KOPT-K1 (cell line): ENCODE measurements around the gene TNRC6C.
"Not testable (repeated sequence)": the region's sequence is repeated elsewhere in the genome, so short reads cannot be mapped to it uniquely, and the experiment has no call there.

ENCODE experiments used
- H3K27ac ChIP-seq: fragments of 200-600 bp; sonication (generic); 2 replicates; pipeline ENCODE4 v1.5.1; 2016; ENCODE audit warnings: antibody characterized with exemption, mild to moderate bottlenecking, low read depth, low read length; ENCODE audit not compliant: poor library complexity, severe bottlenecking
- H3K36me3 ChIP-seq: fragments of 200-600 bp; sonication (generic); 2 replicates; pipeline ENCODE4 v1.5.1; 2017; ENCODE audit warnings: antibody characterized with exemption, mild to moderate bottlenecking, low read length, moderate library complexity; ENCODE audit not compliant: insufficient read depth
- H3K9me3 ChIP-seq: fragments of 200-600 bp; sonication (generic); 2 replicates; pipeline ENCODE4 v1.5.1; 2017; ENCODE audit warnings: antibody characterized with exemption, low read length, mild to moderate bottlenecking; ENCODE audit not compliant: insufficient read depth, poor library complexity, severe bottlenecking

Gene TNRC6C

GRCh38 chr17:77926981-77927380 lies 31.5 kb upstream of the TNRC6C start:
- no peak overlapping the region for H3K27ac ChIP-seq
- H3K36me3 ChIP-seq, result no peaks in the 10 kb centered on the region

GRCh38 chr17:77927777-77928518 lies 30.6 kb upstream of the TNRC6C start:
- H3K36me3 ChIP-seq, result no peaks in the 10 kb centered on the region
- peak overlapping the region; percentile 9 for H3K27ac ChIP-seq
- H3K9me3 ChIP-seq, result no peaks in the 10 kb centered on the region

More at GRCh38 chr17:77926981-77927380, 31.5 kb upstream of the TNRC6C start:
- no peaks in the 10 kb centered on the region for H3K9me3 ChIP-seq

- Histone ChIP-seq H3K27ac (peak overlapping the region; percentile 10), H3K36me3 (no peaks in the 10 kb centered on the region), H3K9me3 (no peaks in the 10 kb centered on the region)
Measured at GRCh38 chr17:77928519-77929179, 29.9 kb upstream of the TNRC6C start.

GRCh38 chr17:77929180-77929564 lies 29.3 kb upstream of the TNRC6C start:
- Histone ChIP-seq H3K36me3 (no peaks in the 10 kb centered on the region), H3K27ac (peak overlapping the region; percentile 10), H3K9me3 (no peaks in the 10 kb centered on the region)

- Histone ChIP-seq H3K36me3 (no peaks in the 10 kb centered on the region), H3K27ac (no peak overlapping the region)
Measured at GRCh38 chr17:77929871-77930436, 28.5 kb upstream of the TNRC6C start.

GRCh38 chr17:77930780-77931768 lies 27.4 kb upstream of the TNRC6C start:
- H3K9me3 ChIP-seq, result no peaks in the 10 kb centered on the region
- no peaks in the 10 kb centered on the region for H3K36me3 ChIP-seq
- no peak overlapping the region for H3K27ac ChIP-seq

More at GRCh38 chr17:77929871-77930436, 28.5 kb upstream of the TNRC6C start:
- no peaks in the 10 kb centered on the region for H3K9me3 ChIP-seq

- no peak overlapping the region for H3K27ac ChIP-seq
- no peaks in the 10 kb centered on the region for H3K9me3 ChIP-seq
- no peaks in the 10 kb centered on the region for H3K36me3 ChIP-seq
Measured at GRCh38 chr17:77933777-77934398, 24.6 kb upstream of the TNRC6C start.

GRCh38 chr17:77935121-77935571 lies 23.4 kb upstream of the TNRC6C start:
- Histone ChIP-seq H3K36me3 (no peaks in the 10 kb centered on the region), H3K27ac (no peak overlapping the region)

GRCh38 chr17:77935744-77936143 lies 22.8 kb upstream of the TNRC6C start:
- H3K9me3 ChIP-seq, H3K27ac ChIP-seq, H3K36me3 ChIP-seq: not testable (repeated sequence)

More at GRCh38 chr17:77935121-77935571, 23.4 kb upstream of the TNRC6C start:
- H3K9me3 ChIP-seq, result no peaks in the 10 kb centered on the region

- Histone ChIP-seq H3K36me3 (no peaks in the 10 kb centered on the region), H3K9me3 (no peaks in the 10 kb centered on the region), H3K27ac (no peak overlapping the region)
Measured at GRCh38 chr17:77936881-77937280, 21.6 kb upstream of the TNRC6C start.

- no peaks in the 10 kb centered on the region for H3K36me3 ChIP-seq
- no peak overlapping the region for H3K27ac ChIP-seq
- H3K9me3 ChIP-seq, result no peaks in the 10 kb centered on the region
Measured at GRCh38 chr17:77941004-77941403, 17.5 kb upstream of the TNRC6C start.

GRCh38 chr17:77942112-77942988 lies 16.2 kb upstream of the TNRC6C start:
- Histone ChIP-seq H3K27ac (no peak overlapping the region), H3K9me3 (no peaks in the 10 kb centered on the region), H3K36me3 (no peaks in the 10 kb centered on the region)

- no peaks in the 10 kb centered on the region for H3K9me3 ChIP-seq
- no peaks in the 10 kb centered on the region for H3K36me3 ChIP-seq
Measured at GRCh38 chr17:77943971-77944370, 14.5 kb upstream of the TNRC6C start.

More at GRCh38 chr17:77943971-77944370, 14.5 kb upstream of the TNRC6C start:
- H3K27ac ChIP-seq, result no peak overlapping the region
